CD4-positive, alpha-beta T cell (primary cell): ENCODE results near the gene KRTAP22-1. TPM values are rescaled to one million over a fixed set of nuclear protein-coding genes. Genes with fewer than 3 reads are reported as not detected.

ENCODE experiments used
- ATAC-seq: fragments of 200-7000 bp; cut with Tn5 transposase; one replicate; pipeline ENCODE4 v1.10.0; 2022; ENCODE audit warnings: mild to moderate bottlenecking; ENCODE audit not compliant: poor library complexity
- CTCF ChIA-PET: fragments of 350-600 bp; sonication (Branson Sonifier 250); formaldehyde crosslinking; loops from one replicate; lab custom pipeline; 2021; ENCODE audit warnings: antibody characterized with exemption, inconsistent platforms; lab: Charles Lee
- POLR2A ChIA-PET: fragments of 350-600 bp; sonication (Branson Sonifier 250); formaldehyde crosslinking; loops from one replicate; lab custom pipeline; 2021; ENCODE audit warnings: antibody characterized with exemption, inconsistent platforms; lab: Charles Lee
- DNase-seq, 14 experiments: peaks; one replicate each; pipeline ENCODE4 v3.0.0-alpha.2; 2013 to 2020; ENCODE audit warnings: mixed read lengths in 2 of 14
- H3K27ac ChIP-seq, 2 donors: one replicate each; pipeline versions ENCODE4 v1.5.1 to v1.7.0; 2013; ENCODE audit warnings: low read length in 2 of 2, low read depth in 1 of 2, mild to moderate bottlenecking in 1 of 2
- H3K27me3 ChIP-seq, 2 experiments: 1 replicate in 1 of 2; 2 replicates in 1 of 2; pipeline versions ENCODE4 v1.6.1 to v1.7.0; 2013; ENCODE audit warnings: low read length in 2 of 2, control low read depth in 1 of 2, mild to moderate bottlenecking in 1 of 2, moderate library complexity in 1 of 2; ENCODE audit not compliant: insufficient read depth in 2 of 2, control insufficient read depth in 1 of 2
- H3K36me3 ChIP-seq: one replicate; pipeline ENCODE4 v1.6.1; 2013; ENCODE audit warnings: low read length, control low read depth; ENCODE audit not compliant: insufficient read depth
- H3K4me1 ChIP-seq: one replicate; pipeline ENCODE4 v1.6.1; 2013; ENCODE audit warnings: low read length, control low read depth; ENCODE audit not compliant: insufficient read depth
- H3K4me3 ChIP-seq: one replicate; pipeline ENCODE4 v1.5.1; 2013; ENCODE audit warnings: mild to moderate bottlenecking, low read length, moderate library complexity
- H3K9me3 ChIP-seq, 2 experiments: 1 replicate in 1 of 2; 2 replicates in 1 of 2; pipeline versions ENCODE4 v1.6.1 to v1.7.0; 2013; ENCODE audit warnings: low read length in 2 of 2, mild to moderate bottlenecking in 2 of 2, control low read depth in 1 of 2, moderate library complexity in 1 of 2; ENCODE audit not compliant: control insufficient read depth in 1 of 2, insufficient read depth in 1 of 2
- H3K27ac Mint-ChIP-seq: one replicate; pipeline ENCODE4 v1.8.0; 2020; ENCODE audit warnings: mixed read lengths
- H3K27me3 Mint-ChIP-seq: one replicate; pipeline ENCODE4 v1.8.0; 2021; ENCODE audit warnings: mixed read lengths
- H3K36me3 Mint-ChIP-seq: one replicate; pipeline ENCODE4 v1.8.0; 2021; ENCODE audit warnings: low read depth, mixed read lengths
- H3K4me1 Mint-ChIP-seq: one replicate; pipeline ENCODE4 v1.8.0; 2021; ENCODE audit warnings: low read depth, mixed read lengths
- H3K4me3 Mint-ChIP-seq: one replicate; pipeline ENCODE4 v1.8.0; 2020; ENCODE audit warnings: mild to moderate bottlenecking, mixed read lengths
- H3K9me3 Mint-ChIP-seq: one replicate; pipeline ENCODE4 v1.8.0; 2020; ENCODE audit warnings: mixed read lengths
- CTCF ChIP-seq: fragments of 200-600 bp; IDR thresholded peaks from one replicate; pipeline ENCODE4 v1.8.0; 2022; ENCODE audit warnings: antibody characterized with exemption, mild to moderate bottlenecking
- intact Hi-C, 2 experiments: fragments of 100-400 bp; cut with DNase I in 1 of 2; cut with micrococcal nuclease in 1 of 2; formaldehyde crosslinking; loops; one replicate each; pipeline versions ENCODE4 v1.15.1 to v1.9.0; 2023 to 2025; cut with DNase I, micrococcal nuclease
- total RNA-seq, 174 experiments: library from RNA in 2 of 174; stranded (reverse) in 2 of 174; gene quantifications; one replicate each; pipeline ENCODE4 v1.2.3 and lab custom pipeline; 2021 to 2026

The KRTAP22-1 gene
- total RNA-seq, 2 experiments from 2014 or later: not detected

DNA sequence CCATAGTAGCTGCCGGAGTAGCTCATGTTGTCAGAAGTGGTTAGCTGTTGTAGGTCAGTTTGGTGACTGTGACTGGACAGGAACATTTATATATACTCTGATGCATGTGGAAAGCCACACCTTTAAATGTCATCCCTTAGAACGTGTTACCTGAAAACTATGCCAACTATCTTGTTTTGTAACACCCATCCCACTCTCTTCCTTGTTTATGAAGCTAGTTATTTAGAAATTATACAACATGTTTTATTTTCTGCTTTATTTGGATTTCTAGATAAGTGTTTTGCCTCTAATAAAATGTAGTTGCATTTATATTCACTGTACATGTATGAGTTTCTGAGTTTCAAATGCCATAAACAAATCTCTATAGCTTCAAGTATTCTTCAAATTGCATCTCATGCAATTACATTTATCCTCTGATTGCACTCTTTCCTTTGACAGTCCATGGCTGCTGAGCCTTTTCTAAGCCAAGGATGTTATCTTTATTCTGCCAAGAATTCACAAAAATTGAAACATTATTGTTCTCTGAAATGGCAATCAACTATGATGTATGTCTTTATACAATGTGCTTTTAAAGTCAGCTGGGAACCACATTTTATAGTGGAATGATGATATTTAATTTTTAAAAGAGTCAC, 39.5 kb upstream of the KRTAP22-1 start, which contains the start of gene KRTAP19-7:
TSS of gene KRTAP19-7 (minus strand) at position 51 of the 632 bp plus-strand sequence. CDS start at position 26, 25 bp downstream.
- Histone ChIP-seq H3K9me3 (no peaks in the 10 kb centered on the region), H3K4me1 (no peaks in the 10 kb centered on the region), H3K4me3 (no peak within 1 kb of the TSS), H3K36me3 (no peaks in the 10 kb centered on the region), H3K27ac (no peak within 1 kb of the TSS), H3K27me3 (no peaks in the 10 kb centered on the region)
- Mint-ChIP-seq H3K27ac (no peak within 1 kb of the TSS), H3K9me3 (no peaks in the 10 kb centered on the region), H3K4me3 (no peak within 1 kb of the TSS), H3K36me3 (no peaks in the 10 kb centered on the region), H3K27me3 (no peaks in the 10 kb centered on the region), H3K4me1 (no peaks in the 10 kb centered on the region)
- no peak for TF ChIP-seq CTCF
- intact Hi-C loops: no loop called here
- ChIA-PET POLR2A (no interaction called here), CTCF (no interaction called here)
- DNase-seq: no peak
- no peak for ATAC-seq

- no peaks in the 10 kb centered on the region for H3K9me3 ChIP-seq
- no peaks in the 10 kb centered on the region for H3K27me3 ChIP-seq
- ATAC-seq (no peak), DNase-seq (no peak)
- intact Hi-C loops: no loop called here
- CTCF ChIA-PET: no interaction called here
- H3K36me3 ChIP-seq: no peaks in the 10 kb centered on the region
- TF ChIP-seq CTCF: no peak
- POLR2A ChIA-PET: no interaction called here
- Mint-ChIP-seq H3K36me3 (no peaks in the 10 kb centered on the region), H3K4me1 (no peaks in the 10 kb centered on the region), H3K27ac (no peak overlapping the region), H3K9me3 (no peaks in the 10 kb centered on the region), H3K27me3 (no peaks in the 10 kb centered on the region), H3K4me3 (no peak overlapping the region)
- no peaks in the 10 kb centered on the region for H3K4me1 ChIP-seq
- no peak overlapping the region for H3K27ac ChIP-seq
- H3K4me3 ChIP-seq: no peak overlapping the region
Observed at GRCh38 chr21:30561957-30562356, 38.9 kb upstream of the KRTAP22-1 start.

DNA sequence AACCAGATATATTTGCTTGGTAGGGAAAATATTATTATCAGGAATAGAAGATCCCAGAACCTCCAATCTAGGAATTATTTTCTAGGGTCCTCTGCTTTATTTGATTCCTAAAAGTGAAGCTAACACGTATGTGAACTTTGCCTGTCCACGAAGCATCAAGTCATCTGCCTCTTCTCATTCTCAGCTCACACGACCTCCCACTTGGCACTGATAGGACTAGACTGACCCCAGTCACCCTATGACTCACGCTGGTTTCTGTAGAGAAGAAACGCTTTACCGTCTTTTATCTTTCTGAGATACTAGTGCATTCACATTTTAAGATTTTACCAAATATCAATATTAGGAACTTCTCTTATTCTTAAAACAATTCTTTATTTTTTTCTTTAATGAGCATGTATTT, 37.8 kb upstream of the KRTAP22-1 start:
- TF ChIP-seq CTCF: no peak
- Mint-ChIP-seq H3K27ac (no peak overlapping the region), H3K4me1 (no peaks in the 10 kb centered on the region), H3K4me3 (no peak overlapping the region), H3K9me3 (no peaks in the 10 kb centered on the region), H3K36me3 (no peaks in the 10 kb centered on the region), H3K27me3 (no peaks in the 10 kb centered on the region)
- ATAC-seq: no peak
- no peaks in the 10 kb centered on the region for H3K36me3 ChIP-seq
- H3K9me3 ChIP-seq: no peaks in the 10 kb centered on the region
- intact Hi-C loops: no loop called here
- no peak overlapping the region for H3K4me3 ChIP-seq
- POLR2A ChIA-PET: no interaction called here
- no peak for DNase-seq
- H3K4me1 ChIP-seq: no peaks in the 10 kb centered on the region
- CTCF ChIA-PET: no interaction called here
- no peak overlapping the region for H3K27ac ChIP-seq
- H3K27me3 ChIP-seq: no peaks in the 10 kb centered on the region
